Lower leg skin (tissue), 3 donors: ENCODE data around the gene CHPF2.

Source experiments
- CTCF ChIP-seq, 3 donors: fragments of 450-650 bp; IDR thresholded peaks; one replicate each; pipeline ENCODE4 v1.5.1; 2016; ENCODE audit warnings: antibody characterized with exemption in 3 of 3, mild to moderate bottlenecking in 3 of 3, moderate library complexity in 2 of 3
- POLR2A ChIP-seq, 2 donors: fragments of 450-650 bp; IDR thresholded peaks; one replicate each; pipeline ENCODE4 v1.6.1; 2016 to 2017; ENCODE audit warnings: antibody characterized with exemption in 2 of 2, mild to moderate bottlenecking in 1 of 2, moderate library complexity in 1 of 2

- no peak for TF ChIP-seq POLR2A (IDR thresholded peaks at IDR 0.05)
- TF ChIP-seq CTCF (IDR thresholded peaks at IDR 0.05), result no peak
Observed at GRCh38 chr7:151235091-151235787, 3.0 kb downstream of the CHPF2 start.
